Erythroblast (primary cell): ENCODE results near the gene STK11.

Source experiments
- GATA1 ChIP-seq: IDR thresholded peaks from 2 replicates; pipeline ENCODE4 v1.6.1; 2011; ENCODE audit warnings: low read depth, mild to moderate bottlenecking, control low read depth, low read length, moderate library complexity
- POLR2A ChIP-seq: IDR thresholded peaks from 2 replicates; pipeline ENCODE4 v1.6.1; 2011; ENCODE audit warnings: mild to moderate bottlenecking, low read length

GRCh38 chr19:1162404-1163282, 42.9 kb upstream of the STK11 start:
- TF ChIP-seq POLR2A (no peak), GATA1 (no peak)
